HepG2 (cell line): Measurements from ENCODE around the gene RSPH9. TPM values are rescaled to one million over a fixed set of nuclear protein-coding genes. Genes with fewer than 3 reads are reported as not detected.

Experiments
- AHDC1 ChIP-seq: sonication (generic); formaldehyde crosslinking; IDR thresholded peaks from 2 replicates; pipeline ENCODE4 v1.5.1; 2020; ENCODE audit warnings: mild to moderate bottlenecking, missing genetic modification reagents, borderline replicate concordance
- NBN ChIP-seq: fragments of 450-650 bp; conservative IDR thresholded peaks from 2 replicates; pipeline ENCODE4 v1.6.1; 2017
- REL ChIP-seq: sonication (generic); formaldehyde crosslinking; conservative IDR thresholded peaks from 2 replicates; pipeline ENCODE4 v1.8.0; 2022; ENCODE audit warnings: mild to moderate bottlenecking, missing genetic modification reagents, moderate library complexity
- RFX5 ChIP-seq: IDR thresholded peaks from 2 replicates; pipeline ENCODE4 v1.6.1; 2011; ENCODE audit warnings: low read depth, low read length, improper control_type of control experiment
- RFXANK ChIP-seq: IDR thresholded peaks from 2 replicates; pipeline ENCODE4 v1.6.1; 2016
- SMARCE1 ChIP-seq: fragments of 450-650 bp; IDR thresholded peaks from 2 replicates; pipeline ENCODE4 v1.6.1; 2017; ENCODE audit warnings: borderline replicate concordance
- STAT5B ChIP-seq: sonication (generic); formaldehyde crosslinking; IDR thresholded peaks from 2 replicates; pipeline ENCODE4 v1.4.0; 2020; ENCODE audit warnings: missing genetic modification reagents
- TAF15 ChIP-seq: fragments of 200-400 bp; formaldehyde crosslinking; IDR thresholded peaks from one replicate; pipeline ENCODE4 v1.6.1; 2018; ENCODE audit warnings: mild to moderate bottlenecking, low read depth, low read length; ENCODE audit not compliant: poor library complexity, severe bottlenecking
- TARDBP ChIP-seq: sonication (generic); formaldehyde crosslinking; IDR thresholded peaks from 2 replicates; pipeline ENCODE4 v1.8.0; 2022; ENCODE audit warnings: mild to moderate bottlenecking, missing genetic modification reagents
- TP53 ChIP-seq: sonication (generic); formaldehyde crosslinking; conservative IDR thresholded peaks from 2 replicates; pipeline ENCODE4 v1.4.0; 2020; ENCODE audit warnings: missing genetic modification reagents
- WIZ ChIP-seq: sonication (generic); formaldehyde crosslinking; IDR thresholded peaks from 2 replicates; pipeline ENCODE4 v1.5.1; 2020; ENCODE audit warnings: mild to moderate bottlenecking, missing genetic modification reagents
- YEATS2 ChIP-seq: sonication (generic); formaldehyde crosslinking; IDR thresholded peaks from 2 replicates; pipeline ENCODE4 v1.4.0; 2020; ENCODE audit warnings: missing genetic modification reagents, borderline replicate concordance
- ZFP36L1 ChIP-seq: sonication (generic); formaldehyde crosslinking; IDR thresholded peaks from 2 replicates; pipeline ENCODE4 v1.8.0; 2022; ENCODE audit warnings: mild to moderate bottlenecking, missing genetic modification reagents, moderate library complexity
- ZNF207 ChIP-seq: fragments of 450-650 bp; IDR thresholded peaks from 2 replicates; pipeline ENCODE4 v1.6.1; 2016; ENCODE audit warnings: antibody characterized with exemption, borderline replicate concordance
- ZNF235 ChIP-seq: sonication (generic); formaldehyde crosslinking; IDR thresholded peaks from 2 replicates; pipeline ENCODE4 v1.8.1; 2023; ENCODE audit warnings: mild to moderate bottlenecking, missing genetic modification reagents, borderline replicate concordance
- ZNF335 ChIP-seq: sonication (generic); formaldehyde crosslinking; IDR thresholded peaks from 2 replicates; pipeline ENCODE4 v1.4.0; 2020; ENCODE audit warnings: missing genetic modification reagents
- ZNF576 ChIP-seq: sonication (generic); formaldehyde crosslinking; IDR thresholded peaks from 2 replicates; pipeline ENCODE4 v1.4.0; 2020; ENCODE audit warnings: mild to moderate bottlenecking, missing genetic modification reagents
- ZNF713 ChIP-seq: sonication (generic); formaldehyde crosslinking; IDR thresholded peaks from 2 replicates; pipeline ENCODE4 v1.4.0; 2020; ENCODE audit warnings: mild to moderate bottlenecking, missing genetic modification reagents
- ZNF841 ChIP-seq: sonication (generic); formaldehyde crosslinking; IDR thresholded peaks from 2 replicates; pipeline ENCODE4 v1.8.1; 2023; ENCODE audit warnings: missing genetic modification reagents, borderline replicate concordance
- ZSCAN22 ChIP-seq: sonication (generic); formaldehyde crosslinking; IDR thresholded peaks from 2 replicates; pipeline ENCODE4 v1.4.0; 2020; ENCODE audit warnings: mild to moderate bottlenecking, missing genetic modification reagents
- polyA plus RNA-seq, 8 experiments: library from polyadenylated mRNA; depleted of rRNA in 3 of 8; stranded (reverse) in 7 of 8; unstranded in 1 of 8; fragments of >200 nt; fragmentation: Illumina TruSeq in 4 of 8; extraction: Trizol in 4 of 8; gene quantifications; 2 replicates each; pipeline versions ENCODE4 v1.2.1 to v1.2.3, GENCODE V29; 2011 to 2016; ENCODE audit warnings: low read depth in 4 of 8, missing spikeins in 1 of 8, mixed read lengths in 1 of 8; ENCODE audit not compliant: insufficient read depth in 1 of 8
- total RNA-seq, 5 experiments: library from RNA; depleted of rRNA; stranded (reverse); fragments of >200 nt; fragmentation: Illumina TruSeq; extraction: Trizol; gene quantifications; 2 replicates each; pipeline ENCODE4 v1.2.3, GENCODE V29; 2016; ENCODE audit warnings: low read depth in 1 of 5
- TF ChIP-seq, protein P1 (sequence below): sonication (generic); formaldehyde crosslinking; IDR thresholded peaks from 2 replicates; pipeline ENCODE4 v1.4.0; 2020; ENCODE audit warnings: mild to moderate bottlenecking, missing genetic modification reagents, borderline replicate concordance
- TF ChIP-seq, protein P2 (sequence below): sonication (generic); formaldehyde crosslinking; IDR thresholded peaks from 2 replicates; pipeline ENCODE4 v1.4.0; 2020; ENCODE audit warnings: missing genetic modification reagents, borderline replicate concordance

RSPH9 gene
- total and polyA plus RNA-seq, 2 of the 13 experiments (the other 11 are each of a cell fraction or from before 2014, with no cell fraction given): 0.04 TPM; not detected in 1

- TF ChIP-seq AHDC1 (CRISPR knock-in tag) (peak; percentile 53; the same call in 1 of the 2 replicates), TP53 (no peak), REL (no peak), TAF15 (no peak), YEATS2 (CRISPR knock-in tag) (no peak), ZNF576 (CRISPR knock-in tag) (no peak), SMARCE1 (no peak), ZFP36L1 (CRISPR knock-in tag) (no peak), ZNF335 (CRISPR knock-in tag) (no peak), ZNF841 (CRISPR knock-in tag) (no peak), ZSCAN22 (no peak), TARDBP (CRISPR knock-in tag) (no peak), RFX5 (no peak), RFXANK (CRISPR knock-in tag) (no peak), WIZ (CRISPR knock-in tag) (no peak), ZNF207 (no peak), ZNF235 (CRISPR knock-in tag) (no peak), ZNF713 (CRISPR knock-in tag) (no peak), NBN (no peak), STAT5B (CRISPR knock-in tag) (no peak)
- TF ChIP-seq, protein P1, sequence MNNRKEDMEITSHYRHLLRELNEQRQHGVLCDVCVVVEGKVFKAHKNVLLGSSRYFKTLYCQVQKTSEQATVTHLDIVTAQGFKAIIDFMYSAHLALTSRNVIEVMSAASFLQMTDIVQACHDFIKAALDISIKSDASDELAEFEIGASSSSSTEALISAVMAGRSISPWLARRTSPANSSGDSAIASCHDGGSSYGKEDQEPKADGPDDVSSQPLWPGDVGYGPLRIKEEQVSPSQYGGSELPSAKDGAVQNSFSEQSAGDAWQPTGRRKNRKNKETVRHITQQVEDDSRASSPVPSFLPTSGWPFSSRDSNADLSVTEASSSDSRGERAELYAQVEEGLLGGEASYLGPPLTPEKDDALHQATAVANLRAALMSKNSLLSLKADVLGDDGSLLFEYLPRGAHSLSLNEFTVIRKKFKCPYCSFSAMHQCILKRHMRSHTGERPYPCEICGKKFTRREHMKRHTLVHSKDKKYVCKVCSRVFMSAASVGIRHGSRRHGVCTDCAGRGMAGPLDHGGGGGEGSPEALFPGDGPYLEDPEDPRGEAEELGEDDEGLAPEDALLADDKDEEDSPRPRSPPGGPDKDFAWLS (CRISPR knock-in tag): no peak
- TF ChIP-seq, protein P2, sequence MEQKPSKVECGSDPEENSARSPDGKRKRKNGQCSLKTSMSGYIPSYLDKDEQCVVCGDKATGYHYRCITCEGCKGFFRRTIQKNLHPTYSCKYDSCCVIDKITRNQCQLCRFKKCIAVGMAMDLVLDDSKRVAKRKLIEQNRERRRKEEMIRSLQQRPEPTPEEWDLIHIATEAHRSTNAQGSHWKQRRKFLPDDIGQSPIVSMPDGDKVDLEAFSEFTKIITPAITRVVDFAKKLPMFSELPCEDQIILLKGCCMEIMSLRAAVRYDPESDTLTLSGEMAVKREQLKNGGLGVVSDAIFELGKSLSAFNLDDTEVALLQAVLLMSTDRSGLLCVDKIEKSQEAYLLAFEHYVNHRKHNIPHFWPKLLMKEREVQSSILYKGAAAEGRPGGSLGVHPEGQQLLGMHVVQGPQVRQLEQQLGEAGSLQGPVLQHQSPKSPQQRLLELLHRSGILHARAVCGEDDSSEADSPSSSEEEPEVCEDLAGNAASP: no peak
These were observed 54.8 kb downstream of the RSPH9 start (continued) for GRCh38 chr6:43699564-43700186.
